NB4 (cell line): ENCODE data around the gene CHCHD3.

ENCODE experiments used
- CTCF ChIP-seq: IDR thresholded peaks from one replicate; pipeline ENCODE4 v1.5.1; 2012; ENCODE audit warnings: low read depth, low read length
- POLR2A ChIP-seq: IDR thresholded peaks from 2 replicates; pipeline ENCODE4 v1.6.1; 2011; ENCODE audit warnings: mild to moderate bottlenecking; ENCODE audit not compliant: insufficient read length; ENCODE audit errors: extremely low read depth

GRCh38 chr7:133099633-133100286, 17.9 kb upstream of the CHCHD3 start:
- TF ChIP-seq CTCF (no peak), POLR2A (no peak)
